ENCODE data around the gene KCTD21.
A peak's percentile ranks its signal among the peaks of the same experiment; 100 is the strongest.
"Not testable (repeated sequence)": the region's sequence is repeated elsewhere in the genome, so short reads cannot be mapped to it uniquely, and the experiment has no call there.

KCTD21 gene

DNA sequence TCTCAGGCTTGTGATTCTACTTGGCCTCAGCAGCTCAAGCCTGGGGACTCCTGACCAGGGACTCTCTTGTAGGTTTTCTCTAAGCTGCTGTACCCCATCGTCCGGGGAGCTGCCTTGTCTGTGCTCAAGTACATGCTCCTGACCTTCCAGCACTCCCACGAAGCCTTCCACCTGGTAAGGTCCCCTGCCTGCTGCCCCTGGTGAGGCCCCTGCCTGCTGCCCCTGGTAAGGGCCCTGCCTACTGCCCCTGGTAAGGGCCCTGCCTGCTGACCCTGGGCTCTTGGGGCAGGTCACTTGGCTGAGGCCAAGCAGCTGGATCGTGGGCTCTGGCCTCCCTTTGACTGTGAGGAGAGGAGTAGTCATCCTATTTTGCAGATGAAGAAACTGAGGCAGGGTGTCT is 11.6 kb upstream of the KCTD21 start:
- DNase-seq = no peak

DNA sequence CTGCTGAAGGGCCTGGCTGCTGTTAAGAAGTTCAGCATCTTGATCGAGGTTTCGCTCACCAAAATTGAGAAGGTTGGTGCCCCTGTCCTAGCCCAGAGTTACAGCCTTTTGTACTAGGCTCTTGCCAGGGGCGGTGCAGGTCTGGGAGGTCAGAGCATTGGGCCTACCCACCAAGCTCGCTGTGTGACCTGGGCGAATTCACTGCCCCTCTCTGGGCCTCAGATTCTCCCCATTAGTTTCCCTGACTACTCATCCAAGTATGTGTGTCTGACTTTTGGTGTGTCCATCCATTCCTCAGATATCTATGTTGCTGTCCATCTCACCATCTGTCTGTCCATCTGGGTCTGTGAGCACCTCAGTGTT is 11.2 kb upstream of the KCTD21 start:
- no peak for DNase-seq

DNA sequence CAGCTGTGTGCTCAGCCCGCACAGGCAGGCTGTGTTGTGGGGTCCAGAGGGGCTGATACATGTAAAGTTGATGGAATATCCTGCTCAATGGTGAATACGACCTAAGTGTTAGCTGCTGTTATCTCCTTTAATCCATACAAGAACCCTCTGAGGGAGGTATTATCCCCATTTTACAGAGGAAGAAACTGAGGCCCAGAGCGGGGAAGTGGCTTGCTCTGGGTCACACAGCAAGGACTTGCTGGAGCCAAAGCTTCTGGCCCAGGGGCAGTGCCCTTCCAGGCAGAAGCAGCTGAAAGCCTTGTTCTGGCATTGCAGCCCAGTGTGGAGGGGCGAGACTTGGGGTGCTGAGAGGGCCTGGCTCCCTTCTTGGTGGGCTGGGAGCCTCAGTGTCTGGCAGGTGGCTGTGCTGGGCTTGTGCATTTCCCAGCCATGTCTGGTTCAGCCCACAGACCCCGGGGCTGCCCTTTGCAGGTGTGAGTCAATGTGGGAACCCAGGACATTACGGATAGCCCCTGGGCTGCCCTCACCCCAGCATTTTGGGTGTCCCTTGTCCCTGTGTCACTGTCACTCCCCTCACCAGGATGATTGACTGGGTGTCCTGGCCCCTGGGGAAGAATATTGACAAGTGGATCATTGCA is 10.7 kb upstream of the KCTD21 start:
- DNase-seq = no peak

DNA sequence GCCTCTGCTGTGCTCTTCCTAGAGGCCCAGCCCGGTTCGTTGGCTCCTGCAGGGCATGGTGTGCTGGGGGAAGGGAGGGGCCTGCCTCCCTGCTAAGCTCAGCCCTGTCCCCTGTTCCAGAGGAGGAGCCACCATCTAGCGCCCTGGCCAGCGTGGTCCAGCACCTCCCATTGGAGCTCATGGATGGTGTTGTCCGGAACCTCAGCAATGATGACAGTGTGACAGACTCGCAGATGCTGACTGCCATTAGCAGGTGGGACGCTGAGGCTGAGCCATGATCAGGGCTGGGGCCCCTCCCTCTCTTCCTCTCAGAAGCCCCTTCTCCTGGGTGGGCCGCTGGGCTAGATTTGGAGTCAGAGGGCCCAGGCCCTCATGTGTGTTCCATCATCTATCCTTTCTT is 9.4 kb upstream of the KCTD21 start:
- no peak for DNase-seq

DNA sequence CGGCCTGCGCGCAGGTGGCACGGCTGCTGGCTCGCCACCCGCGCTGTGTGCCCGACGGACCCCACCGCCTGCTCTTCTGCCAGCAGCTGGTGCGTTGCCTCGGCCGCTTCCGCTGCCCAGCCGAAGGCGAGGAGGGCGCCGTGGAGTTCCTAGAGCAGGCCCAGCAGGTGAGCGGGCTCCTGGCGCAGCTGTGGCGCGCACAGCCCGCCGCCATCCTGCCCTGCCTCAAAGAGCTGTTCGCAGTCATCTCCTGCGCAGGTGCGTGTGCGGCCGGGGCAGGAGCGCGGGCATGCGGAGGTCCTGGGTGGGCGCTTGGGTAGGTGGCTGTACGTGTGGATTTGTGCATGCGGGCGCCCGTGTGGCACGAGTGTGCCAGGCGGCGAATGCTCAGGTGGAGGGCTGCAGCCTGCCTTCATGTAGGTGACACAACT is 8.2 kb upstream of the KCTD21 start:
- DNase-seq = no peak

DNA sequence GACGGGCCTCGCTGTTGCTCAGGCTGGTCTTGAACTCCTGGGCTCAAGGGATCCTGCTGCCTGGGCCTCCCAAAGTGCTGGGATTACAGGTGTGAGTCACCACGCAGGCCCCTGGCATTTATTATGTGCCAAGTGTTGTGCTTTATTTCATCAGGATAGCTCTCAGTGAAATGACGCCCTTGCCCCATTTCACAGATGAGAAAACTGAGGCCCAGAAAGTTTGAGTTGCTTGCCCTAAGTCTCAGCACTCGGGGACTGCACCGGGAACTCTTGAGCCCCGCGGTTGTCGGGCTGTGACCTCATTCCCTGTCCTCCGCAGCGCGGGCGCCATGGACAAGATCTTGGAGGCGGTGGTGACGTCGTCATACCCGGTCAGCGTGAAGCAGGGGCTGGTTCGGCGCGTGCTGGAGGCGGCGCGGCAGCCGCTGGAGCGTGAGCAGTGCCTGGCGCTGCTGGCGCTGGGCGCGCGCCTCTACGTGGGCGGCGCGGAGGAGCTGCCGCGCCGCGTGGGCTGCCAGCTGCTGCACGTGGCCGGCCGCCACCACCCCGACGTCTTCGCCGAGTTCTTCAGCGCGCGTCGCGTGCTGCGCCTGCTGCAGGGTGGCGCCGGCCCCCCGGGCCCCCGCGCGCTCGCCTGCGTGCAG is 7.6 kb upstream of the KCTD21 start:
- DNase-seq = no peak

DNA sequence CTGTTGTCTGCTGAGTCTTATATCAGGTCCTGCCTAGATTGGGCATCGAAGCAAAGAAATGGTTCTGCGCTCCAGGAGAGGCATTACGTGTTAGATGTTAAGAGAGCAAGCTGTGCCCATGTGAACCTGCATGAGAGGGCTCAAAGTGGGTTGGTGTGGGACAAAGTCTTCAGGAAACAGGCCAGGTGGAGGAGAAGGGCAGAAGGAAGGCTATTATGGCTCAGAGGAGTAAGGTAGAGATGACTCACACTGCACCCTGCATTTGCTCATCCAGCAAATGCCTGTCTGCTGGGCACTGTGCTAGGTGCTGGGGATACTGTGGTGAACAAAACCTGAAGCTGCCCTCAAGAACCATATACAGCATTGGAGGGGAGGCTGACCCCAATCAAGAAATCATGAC is 6.1 kb upstream of the KCTD21 start:
- no peak for DNase-seq

DNA sequence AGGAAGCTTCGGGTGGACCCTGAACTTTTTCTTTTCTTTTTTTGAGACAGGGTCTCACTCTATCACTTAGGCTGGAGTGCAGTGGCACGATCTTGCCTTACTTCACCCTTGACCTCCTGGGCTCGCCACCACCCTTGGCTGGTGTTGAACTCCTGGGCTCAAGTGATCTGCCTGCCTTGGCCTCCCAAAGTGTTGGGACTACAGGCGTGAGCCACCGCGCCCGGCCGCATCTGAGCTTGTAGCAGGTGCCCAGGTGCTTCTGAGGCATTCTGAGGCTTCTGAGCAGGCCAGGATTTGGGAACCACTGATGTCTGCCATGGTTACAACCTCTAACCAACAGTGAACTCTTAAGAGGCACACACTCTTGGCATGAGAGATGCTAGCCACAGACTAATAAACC is 5.4 kb upstream of the KCTD21 start:
- no peak for DNase-seq

DNA sequence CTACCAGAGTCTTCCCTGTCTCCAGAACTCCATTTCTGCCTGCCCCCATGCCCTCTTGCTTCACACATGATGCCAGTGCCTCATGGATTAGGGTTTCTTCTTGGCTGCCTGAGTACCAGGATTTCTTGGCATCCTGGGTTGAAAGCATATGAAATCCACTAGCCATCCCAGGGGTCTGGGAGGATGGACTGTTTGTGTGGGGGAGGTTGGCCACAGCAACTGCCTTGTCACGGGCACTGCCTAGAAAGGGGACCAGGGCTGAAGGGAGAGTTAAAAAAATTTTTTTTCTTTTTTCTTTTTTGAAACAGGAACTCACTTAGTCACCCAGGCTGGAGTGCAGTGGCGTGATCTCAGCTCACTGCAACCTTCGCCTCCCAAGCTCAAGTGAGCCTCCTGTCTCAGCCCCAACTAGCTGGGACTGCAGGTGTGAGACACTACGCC is 4.5 kb upstream of the KCTD21 start:
- no peak for DNase-seq

DNA sequence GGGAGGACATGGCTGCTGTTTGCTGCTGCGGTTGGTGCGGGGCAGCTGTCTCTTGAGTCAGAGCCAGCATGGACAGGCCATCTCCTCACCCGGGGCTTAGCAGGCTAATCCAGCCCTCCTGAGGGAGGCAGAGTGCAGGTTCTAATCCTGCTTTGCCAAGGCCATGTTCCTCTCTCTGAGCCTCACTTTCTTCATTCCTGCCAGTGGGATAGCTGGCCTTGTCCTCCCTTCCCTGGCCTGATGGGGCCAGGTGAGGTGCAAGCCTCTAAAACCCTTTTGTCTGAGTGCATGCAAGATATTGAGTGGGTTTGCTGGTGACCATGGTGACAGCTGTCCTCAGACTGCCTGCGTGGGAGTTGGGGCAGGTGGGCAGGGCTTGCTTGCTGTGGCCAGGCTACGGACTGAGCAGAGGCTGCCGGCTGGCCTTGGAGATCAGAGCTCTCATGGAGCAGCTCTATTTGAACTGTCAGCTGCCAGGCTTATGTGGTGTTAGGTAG is 3.8 kb upstream of the KCTD21 start:
- DNase-seq = no peak

DNA sequence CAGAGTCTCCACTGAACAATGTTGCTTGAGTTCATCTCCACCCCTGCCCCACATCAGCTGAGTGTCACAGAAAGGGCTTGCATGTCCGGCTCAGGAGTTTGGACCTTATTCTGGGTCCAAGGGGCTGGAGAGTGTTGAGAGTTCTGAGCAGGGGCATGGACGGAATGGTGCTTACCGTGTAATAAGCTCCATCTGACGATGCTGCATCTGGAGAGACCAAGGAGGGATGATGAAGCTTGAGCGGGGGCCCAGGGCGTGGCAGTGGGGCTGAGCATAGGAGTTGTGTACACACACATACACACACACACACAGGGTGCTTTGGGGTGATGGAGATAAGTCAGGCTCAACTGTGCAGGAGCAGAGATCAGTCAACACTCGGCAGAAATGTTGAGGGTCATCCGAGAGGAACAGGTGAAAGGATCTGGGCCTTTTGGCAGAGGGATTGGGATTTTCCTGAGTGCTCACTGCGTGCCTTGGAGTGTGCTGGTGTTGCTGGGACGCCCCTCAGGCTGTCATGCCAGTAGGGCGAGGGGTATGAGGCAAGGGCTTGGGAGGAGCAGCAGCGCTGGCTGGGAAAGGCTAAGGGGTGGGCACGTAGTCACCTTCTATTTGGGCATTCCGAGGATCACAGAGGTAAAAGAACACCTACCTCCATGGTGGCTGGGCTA is 2.6 kb upstream of the KCTD21 start:
- no peak for DNase-seq

DNA sequence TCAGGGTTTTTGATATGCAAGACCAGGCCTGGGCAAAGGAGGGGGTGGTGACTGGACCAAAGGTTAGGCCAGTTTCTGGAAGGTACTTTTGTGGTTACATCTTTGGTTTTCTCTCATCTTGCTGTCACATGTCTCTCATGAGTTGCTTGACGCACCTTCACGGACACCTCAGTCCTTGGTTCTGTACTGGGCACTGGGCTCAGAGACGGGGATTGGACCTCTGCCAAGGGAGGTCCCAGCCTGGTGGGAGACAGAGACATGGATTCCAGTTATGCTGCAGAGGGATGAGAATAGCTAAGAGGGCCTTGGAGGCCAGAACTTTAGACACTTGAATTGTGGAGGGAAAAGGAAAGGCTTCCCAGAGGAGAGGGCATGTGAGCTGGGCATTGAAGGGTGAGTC is 1.9 kb upstream of the KCTD21 start:
- DNase-seq = no peak

DNA sequence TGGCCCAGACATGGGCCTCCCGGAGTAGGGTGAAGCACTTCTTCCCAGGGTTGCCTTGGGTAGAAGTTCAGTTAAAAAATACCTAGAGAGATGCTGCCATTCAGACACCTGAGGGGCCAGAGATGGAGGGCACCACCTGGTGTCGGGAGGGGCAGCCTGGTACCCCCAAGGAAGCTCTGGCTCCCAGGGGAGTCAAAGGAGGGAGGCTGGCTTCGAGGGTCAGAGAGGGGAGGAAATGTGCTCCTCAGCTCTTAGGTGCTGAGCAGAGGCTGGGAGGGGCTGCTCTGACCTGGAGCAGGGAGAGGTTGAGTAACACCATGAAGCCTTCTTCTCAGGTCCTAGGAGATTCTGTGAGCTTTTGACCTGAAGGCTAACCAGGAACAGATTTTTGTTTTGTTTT is 1.4 kb upstream of the KCTD21 start:
- DNase-seq = no peak

DNA sequence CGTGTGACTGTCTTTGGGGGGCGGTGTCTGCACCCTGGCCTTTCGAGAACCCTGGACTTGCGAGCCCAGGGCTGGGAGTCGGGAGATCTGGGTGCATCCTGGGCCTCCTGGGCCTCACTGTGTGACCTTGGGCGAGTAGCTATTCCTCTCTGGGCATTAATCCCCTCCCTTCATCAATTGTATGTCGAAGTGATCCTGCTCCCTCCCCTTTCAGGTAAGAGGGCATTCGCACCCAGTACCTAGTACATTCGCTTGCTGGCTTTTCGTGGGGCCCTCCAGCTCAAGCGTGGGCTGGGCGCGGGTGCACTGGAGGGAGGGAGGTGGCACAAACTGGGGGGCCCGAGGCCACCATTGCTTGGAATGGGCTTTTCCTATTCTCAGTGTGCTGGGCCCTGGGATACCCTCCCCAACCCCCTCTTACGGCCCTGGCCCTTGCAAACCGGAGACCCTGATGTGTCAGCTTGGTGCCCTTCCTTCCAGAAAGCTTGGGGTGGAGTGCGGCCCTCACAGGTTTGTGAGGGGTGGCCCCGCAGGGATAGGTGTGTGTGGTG is 823 bp upstream of the KCTD21 start:
- DNase-seq = no peak

DNA sequence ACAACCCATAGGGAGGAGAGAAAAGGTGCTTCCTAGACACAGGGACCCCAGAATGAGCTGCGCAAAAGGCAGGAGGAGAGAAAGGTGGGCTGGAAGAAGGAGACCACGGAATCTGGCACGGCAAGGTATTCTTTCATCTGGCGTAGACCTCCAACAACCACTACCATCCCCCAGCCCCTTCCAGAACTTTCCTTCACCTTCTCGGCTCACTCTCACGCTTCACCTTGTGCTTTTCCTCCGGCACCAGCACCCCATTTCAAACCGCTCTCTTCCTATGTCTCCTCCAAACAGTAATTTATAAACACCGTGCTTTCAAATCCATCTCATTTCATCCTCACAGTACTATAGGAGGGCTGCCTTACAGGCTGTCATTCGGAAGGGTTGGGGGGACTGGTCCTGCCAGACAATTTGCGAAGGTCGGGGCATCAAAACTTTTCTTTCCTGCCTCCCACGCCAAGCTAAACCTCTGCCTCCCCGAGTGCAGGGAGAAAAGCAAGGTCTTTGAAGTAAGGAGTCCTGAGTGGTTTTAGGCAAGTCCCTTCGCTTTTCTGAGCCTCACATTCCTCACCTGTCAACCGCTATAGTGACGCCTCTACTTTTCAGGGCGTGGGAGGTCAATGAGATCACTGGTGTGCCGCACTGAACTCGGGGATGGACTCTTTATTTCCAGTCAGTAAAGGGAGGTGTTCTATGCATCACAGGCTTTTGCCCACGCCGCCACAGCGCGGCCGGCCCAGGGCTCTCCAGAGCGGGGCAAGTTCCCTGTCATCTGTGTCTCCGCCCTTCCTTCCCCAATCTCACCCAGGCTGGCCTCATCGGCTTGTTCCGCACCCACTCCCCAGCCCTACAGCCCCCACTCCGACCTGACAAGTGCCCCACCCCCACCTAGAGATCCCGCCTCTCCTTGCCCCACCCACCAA is 800 bp downstream of the KCTD21 start:
- no peak for DNase-seq

DNA sequence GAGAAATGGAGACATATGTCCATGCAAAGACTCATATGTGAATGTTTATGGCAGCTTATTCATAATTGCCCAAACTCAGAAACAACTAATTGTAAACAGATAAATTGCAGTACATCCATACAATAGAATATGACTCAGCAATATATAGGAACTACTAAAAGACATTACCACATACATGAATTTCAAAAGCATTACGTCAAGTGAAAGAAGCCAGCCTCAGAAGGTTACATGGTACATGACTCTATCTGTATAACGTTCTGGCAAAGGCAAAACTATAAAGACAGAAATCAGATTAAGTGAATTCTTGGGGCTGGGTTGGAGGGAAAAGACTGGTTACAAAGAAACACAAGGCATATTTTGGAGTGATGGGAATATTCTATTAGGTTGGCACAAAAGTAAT is 7.2 kb downstream of the KCTD21 start:
- DNase-seq = no peak

DNA sequence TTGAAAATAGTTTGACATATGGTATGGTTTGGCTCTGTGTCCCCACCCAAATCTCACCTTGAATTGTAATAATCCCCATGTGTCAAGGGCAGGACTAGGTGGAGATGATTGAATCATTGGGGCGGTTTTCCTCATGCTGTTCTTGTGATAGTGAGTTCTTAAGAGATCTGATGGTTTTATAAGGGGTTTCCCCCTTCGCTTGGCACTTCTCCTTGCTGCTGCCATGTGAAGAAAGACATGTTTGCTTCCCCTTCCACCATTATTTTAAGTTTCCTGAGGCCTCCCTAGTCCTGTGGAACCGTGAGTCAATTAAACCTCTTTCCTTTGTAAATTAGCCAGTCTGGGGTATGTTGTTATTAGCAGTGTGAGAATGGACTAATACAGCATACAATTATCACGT is 7.7 kb downstream of the KCTD21 start:
- no peak for DNase-seq

DNA sequence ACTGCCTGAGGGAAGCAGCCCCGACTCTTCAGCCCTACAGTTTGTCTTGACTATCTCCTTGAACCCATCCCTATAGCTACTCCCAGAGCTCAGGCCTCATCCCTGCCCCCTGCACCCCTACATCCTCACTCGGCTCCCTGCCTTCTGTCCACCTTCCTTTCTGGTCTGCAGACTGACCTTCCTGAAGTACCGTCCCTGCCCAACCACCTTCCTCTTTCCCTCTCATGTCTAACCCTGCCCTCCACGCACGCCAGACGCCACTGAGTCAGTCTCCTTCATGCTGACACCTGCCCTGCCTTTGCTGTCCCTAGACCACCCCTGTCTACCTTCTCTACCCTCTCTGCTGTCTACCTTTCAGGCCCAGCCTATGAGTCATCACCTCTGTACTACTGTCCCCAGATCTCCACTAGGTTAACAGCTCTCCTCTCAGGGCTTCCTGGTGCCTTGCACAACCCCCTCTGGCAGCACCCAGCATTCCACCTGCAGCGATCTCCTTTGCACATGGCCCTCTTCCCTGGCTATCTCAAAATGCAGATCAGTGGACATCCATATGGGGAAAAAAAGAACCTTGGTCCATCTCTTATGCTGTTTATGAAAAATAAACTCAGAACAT is 8.9 kb downstream of the KCTD21 start:
- no peak for DNase-seq

DNA sequence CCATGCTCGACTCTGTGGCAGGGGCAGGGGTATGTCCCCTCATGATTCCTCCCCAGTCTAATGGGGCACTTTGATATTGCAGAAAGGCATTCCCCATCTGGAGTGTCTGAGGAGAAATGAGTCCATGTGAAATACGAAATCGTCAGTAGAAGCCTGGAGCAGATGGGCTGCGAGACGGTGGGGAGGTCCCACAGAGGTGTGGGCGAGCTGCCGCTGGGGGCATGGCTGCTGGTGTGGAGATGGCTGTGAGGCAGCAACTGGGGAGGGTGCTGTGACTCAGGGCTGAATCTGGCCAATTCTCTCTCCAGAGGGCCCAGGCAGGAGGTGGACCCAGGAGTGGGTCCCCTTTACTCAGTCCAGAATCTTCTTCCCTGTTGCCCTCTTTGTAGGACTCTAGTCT is 11.2 kb downstream of the KCTD21 start:
- DNase-seq = peak; percentile 44

DNA sequence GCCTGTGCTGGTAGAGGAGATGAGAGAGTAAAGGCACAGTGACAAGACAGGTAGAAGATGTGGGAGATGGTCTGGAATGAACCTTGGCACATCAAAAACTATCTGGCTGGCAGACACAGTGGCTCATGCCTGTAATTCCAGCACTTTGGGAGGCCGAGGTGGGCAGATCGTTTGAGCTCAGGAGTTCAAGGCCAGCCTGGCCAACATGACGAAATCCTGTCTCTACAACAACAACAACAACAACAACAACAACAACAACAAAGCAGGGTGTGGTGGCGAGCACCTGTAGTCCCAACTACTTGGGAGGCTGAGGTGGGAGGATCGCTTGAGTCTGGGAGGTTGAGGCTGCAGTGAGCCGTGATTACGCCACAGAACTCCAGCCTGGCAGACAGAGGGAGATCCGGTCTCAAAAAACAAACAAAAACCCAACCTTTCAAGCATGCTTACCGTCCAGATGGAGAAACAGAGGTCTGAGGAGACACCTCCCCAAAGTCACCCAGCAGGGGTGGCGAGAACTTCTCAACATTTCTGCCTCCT is 11.8 kb downstream of the KCTD21 start:
- no peak for DNase-seq

DNA sequence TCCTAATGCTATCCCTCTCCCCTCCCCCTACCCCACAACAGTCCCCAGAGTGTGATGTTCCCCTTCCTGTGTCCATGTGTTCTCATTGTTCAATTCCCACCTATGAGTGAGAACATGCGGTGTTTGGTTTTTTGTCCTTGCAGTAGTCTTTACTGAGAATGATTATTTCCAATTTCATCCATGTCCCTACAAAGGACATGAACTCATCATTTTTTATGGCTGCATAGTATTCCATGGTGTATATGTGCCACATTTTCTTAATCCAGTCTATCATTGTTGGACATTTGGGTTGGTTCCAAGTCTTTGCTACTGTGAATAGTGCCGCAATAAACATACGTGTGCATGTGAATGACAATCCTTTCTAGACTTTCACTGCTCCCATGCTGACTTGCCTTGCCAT is 12.6 kb downstream of the KCTD21 start:
- DNase-seq = not testable (repeated sequence)

DNA sequence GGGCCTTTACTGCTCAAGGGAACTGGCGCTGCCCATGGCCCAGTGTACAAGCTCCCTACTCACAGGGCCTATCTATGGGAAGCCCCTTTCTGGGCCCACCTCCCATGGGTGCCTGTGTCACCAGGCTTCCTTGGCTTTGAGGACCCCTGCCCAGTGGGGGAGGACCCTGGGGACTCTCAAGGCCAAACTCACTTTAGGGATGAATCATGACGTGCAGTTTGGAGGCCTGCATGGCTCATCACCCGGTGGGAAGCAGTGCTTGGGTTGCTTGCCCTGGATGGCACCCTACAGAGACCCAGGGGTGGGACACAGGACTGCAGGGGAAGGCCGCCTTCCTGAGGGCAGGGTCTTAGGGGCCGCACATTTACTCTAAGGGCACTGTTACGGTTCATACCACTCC is 16.5 kb downstream of the KCTD21 start:
- no peak for DNase-seq
